ENCODE data around the gene SCN11A. TPM values are rescaled to one million over a fixed set of nuclear protein-coding genes. Genes with fewer than 3 reads are reported as not detected.

Gene SCN11A
- total and polyA plus RNA-seq, 4 donors = 0.06 to 0.18 (median 0.11) TPM

DNA sequence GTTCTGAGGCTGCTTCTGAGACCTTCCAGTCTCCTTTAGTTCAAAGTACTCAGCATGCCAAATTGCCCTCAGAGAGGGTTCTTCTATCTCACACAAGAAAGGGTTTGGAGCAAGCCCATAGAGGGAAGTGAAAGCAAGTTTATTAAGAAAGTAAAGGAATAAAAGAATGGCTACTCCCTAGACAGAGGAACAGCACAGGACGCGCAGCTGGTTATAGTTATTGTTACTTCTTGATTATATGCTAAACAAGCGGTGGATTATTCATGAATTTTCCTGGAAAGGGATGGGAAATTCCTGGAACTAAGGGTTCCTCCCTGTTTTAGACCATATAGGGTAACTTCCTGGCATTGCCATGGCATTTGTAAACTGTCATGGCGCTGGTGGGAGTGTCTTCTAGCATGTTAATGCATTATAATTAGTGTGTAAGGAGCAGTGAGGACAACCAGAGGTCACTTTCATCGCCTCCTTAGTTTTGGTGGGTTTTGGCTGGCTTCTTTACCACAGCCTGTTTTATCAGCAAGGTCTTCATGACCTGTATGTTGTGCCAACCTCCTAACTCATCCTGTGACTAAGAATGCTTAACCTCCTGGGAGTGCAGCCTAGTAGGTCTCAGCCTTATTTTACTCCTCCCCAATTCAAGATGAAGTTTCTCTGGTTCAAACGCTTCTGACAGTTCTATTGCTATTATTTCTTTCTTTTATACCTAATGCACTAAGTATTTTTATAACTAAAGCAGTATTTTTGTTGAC lies 26.3 kb downstream of the SCN11A start:
- Histone ChIP-seq H3K4me1 (ENCODE audit: control insufficient read depth in 4 of 4, insufficient read depth in 4 of 4, low read length in 3 of 4) (no peaks in the 10 kb centered on the region), H3K4me3 (ENCODE audit: low read depth in 1 of 3, low read length in 3 of 3) (no peak overlapping the region), H3K9ac (ENCODE audit: low read depth in 1 of 2, low read length in 2 of 2) (no peak overlapping the region), H3K9me3 (ENCODE audit: control insufficient read depth in 4 of 4, low read length in 3 of 4) (no peaks in the 10 kb centered on the region), H3K27me3 (ENCODE audit: control insufficient read depth in 4 of 4, insufficient read depth in 4 of 4, low read length in 3 of 4) (no peaks in the 10 kb centered on the region), H3K36me3 (ENCODE audit: control insufficient read depth in 4 of 4, insufficient read depth in 3 of 4, low read depth in 1 of 4, low read length in 3 of 4) (no peaks in the 10 kb centered on the region), H3K27ac (ENCODE audit: low read depth in 1 of 2, low read length in 2 of 2) (no peak overlapping the region)
- TF ChIP-seq GABPA (IDR thresholded peaks at IDR 0.05 in 1 of 2, conservative IDR thresholded peaks at IDR 0.05 in 1 of 2) (no peak), HNF4G (IDR thresholded peaks at IDR 0.05) (no peak), RXRA (IDR thresholded peaks at IDR 0.05) (no peak), YY1 (IDR thresholded peaks at IDR 0.05) (no peak), NR2F2 (IDR thresholded peaks at IDR 0.05) (no peak)
- TF ChIP-seq, protein P1, sequence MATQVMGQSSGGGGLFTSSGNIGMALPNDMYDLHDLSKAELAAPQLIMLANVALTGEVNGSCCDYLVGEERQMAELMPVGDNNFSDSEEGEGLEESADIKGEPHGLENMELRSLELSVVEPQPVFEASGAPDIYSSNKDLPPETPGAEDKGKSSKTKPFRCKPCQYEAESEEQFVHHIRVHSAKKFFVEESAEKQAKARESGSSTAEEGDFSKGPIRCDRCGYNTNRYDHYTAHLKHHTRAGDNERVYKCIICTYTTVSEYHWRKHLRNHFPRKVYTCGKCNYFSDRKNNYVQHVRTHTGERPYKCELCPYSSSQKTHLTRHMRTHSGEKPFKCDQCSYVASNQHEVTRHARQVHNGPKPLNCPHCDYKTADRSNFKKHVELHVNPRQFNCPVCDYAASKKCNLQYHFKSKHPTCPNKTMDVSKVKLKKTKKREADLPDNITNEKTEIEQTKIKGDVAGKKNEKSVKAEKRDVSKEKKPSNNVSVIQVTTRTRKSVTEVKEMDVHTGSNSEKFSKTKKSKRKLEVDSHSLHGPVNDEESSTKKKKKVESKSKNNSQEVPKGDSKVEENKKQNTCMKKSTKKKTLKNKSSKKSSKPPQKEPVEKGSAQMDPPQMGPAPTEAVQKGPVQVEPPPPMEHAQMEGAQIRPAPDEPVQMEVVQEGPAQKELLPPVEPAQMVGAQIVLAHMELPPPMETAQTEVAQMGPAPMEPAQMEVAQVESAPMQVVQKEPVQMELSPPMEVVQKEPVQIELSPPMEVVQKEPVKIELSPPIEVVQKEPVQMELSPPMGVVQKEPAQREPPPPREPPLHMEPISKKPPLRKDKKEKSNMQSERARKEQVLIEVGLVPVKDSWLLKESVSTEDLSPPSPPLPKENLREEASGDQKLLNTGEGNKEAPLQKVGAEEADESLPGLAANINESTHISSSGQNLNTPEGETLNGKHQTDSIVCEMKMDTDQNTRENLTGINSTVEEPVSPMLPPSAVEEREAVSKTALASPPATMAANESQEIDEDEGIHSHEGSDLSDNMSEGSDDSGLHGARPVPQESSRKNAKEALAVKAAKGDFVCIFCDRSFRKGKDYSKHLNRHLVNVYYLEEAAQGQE (IDR thresholded peaks at IDR 0.05) = no peak
- TF ChIP-seq, protein P2, sequence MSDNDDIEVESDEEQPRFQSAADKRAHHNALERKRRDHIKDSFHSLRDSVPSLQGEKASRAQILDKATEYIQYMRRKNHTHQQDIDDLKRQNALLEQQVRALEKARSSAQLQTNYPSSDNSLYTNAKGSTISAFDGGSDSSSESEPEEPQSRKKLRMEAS (IDR thresholded peaks at IDR 0.05) = no peak
- DNase-seq (ENCODE audit: low spot score) = no peak
- 86% methylated on average over 6 of the region's 6 CpGs for WGBS

DNA sequence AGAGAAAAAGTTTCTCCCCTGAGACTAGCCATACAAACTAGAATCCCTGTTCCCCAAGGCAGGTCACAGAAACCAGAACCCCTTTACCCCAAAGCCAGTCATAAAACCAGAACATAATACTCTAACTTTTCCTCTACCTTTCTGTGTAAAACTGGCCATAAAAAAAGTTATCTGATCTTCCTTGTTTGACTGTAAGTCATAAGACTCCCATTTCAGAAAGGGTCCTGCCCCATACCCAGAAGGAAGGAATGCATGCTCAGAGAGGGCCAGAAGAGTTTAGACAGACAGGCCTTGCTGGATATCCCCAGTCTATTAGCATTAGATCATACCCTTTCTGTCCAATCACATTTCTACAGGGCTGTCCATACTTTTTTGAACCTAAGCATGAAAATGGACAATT lies 27.2 kb downstream of the SCN11A start:
- H3K36me3 ChIP-seq (ENCODE audit: control insufficient read depth in 4 of 4, insufficient read depth in 3 of 4, low read depth in 1 of 4, low read length in 3 of 4) = no peaks in the 10 kb centered on the region
- no peak for TF ChIP-seq HNF4A (conservative IDR thresholded peaks at IDR 0.05)
- TF ChIP-seq FOXA2 (IDR thresholded peaks at IDR 0.05) = no peak
- TF ChIP-seq HNF4G (IDR thresholded peaks at IDR 0.05) = no peak
- TF ChIP-seq, protein P3, sequence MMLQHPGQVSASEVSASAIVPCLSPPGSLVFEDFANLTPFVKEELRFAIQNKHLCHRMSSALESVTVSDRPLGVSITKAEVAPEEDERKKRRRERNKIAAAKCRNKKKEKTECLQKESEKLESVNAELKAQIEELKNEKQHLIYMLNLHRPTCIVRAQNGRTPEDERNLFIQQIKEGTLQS (IDR thresholded peaks at IDR 0.05) = no peak
- TF ChIP-seq, protein P1 (IDR thresholded peaks at IDR 0.05) = no peak
- TF ChIP-seq, protein P4, sequence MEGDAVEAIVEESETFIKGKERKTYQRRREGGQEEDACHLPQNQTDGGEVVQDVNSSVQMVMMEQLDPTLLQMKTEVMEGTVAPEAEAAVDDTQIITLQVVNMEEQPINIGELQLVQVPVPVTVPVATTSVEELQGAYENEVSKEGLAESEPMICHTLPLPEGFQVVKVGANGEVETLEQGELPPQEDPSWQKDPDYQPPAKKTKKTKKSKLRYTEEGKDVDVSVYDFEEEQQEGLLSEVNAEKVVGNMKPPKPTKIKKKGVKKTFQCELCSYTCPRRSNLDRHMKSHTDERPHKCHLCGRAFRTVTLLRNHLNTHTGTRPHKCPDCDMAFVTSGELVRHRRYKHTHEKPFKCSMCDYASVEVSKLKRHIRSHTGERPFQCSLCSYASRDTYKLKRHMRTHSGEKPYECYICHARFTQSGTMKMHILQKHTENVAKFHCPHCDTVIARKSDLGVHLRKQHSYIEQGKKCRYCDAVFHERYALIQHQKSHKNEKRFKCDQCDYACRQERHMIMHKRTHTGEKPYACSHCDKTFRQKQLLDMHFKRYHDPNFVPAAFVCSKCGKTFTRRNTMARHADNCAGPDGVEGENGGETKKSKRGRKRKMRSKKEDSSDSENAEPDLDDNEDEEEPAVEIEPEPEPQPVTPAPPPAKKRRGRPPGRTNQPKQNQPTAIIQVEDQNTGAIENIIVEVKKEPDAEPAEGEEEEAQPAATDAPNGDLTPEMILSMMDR (IDR thresholded peaks at IDR 0.05; ENCODE audit: low read depth, low read length, missing input control) = no peak
- TF ChIP-seq, protein P2 (IDR thresholded peaks at IDR 0.05) = no peak
- TF ChIP-seq GABPA (IDR thresholded peaks at IDR 0.05 in 1 of 2, conservative IDR thresholded peaks at IDR 0.05 in 1 of 2) = no peak
- TF ChIP-seq, protein P5, sequence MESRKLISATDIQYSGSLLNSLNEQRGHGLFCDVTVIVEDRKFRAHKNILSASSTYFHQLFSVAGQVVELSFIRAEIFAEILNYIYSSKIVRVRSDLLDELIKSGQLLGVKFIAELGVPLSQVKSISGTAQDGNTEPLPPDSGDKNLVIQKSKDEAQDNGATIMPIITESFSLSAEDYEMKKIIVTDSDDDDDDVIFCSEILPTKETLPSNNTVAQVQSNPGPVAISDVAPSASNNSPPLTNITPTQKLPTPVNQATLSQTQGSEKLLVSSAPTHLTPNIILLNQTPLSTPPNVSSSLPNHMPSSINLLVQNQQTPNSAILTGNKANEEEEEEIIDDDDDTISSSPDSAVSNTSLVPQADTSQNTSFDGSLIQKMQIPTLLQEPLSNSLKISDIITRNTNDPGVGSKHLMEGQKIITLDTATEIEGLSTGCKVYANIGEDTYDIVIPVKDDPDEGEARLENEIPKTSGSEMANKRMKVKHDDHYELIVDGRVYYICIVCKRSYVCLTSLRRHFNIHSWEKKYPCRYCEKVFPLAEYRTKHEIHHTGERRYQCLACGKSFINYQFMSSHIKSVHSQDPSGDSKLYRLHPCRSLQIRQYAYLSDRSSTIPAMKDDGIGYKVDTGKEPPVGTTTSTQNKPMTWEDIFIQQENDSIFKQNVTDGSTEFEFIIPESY (IDR thresholded peaks at IDR 0.05) = no peak
- H3K9me3 ChIP-seq (ENCODE audit: control insufficient read depth in 4 of 4, low read length in 3 of 4) = no peaks in the 10 kb centered on the region
- no peak overlapping the region for H3K27ac ChIP-seq (ENCODE audit: low read depth in 1 of 2, low read length in 2 of 2)
- DNase-seq (ENCODE audit: low spot score) = no peak
- no peaks in the 10 kb centered on the region for H3K27me3 ChIP-seq (ENCODE audit: control insufficient read depth in 4 of 4, insufficient read depth in 4 of 4, low read length in 3 of 4)
- no peak overlapping the region for H3K9ac ChIP-seq (ENCODE audit: low read depth in 1 of 2, low read length in 2 of 2)
- no peaks in the 10 kb centered on the region for H3K4me1 ChIP-seq (ENCODE audit: control insufficient read depth in 4 of 4, insufficient read depth in 4 of 4, low read length in 3 of 4)
- no peak overlapping the region for H3K4me3 ChIP-seq (ENCODE audit: low read depth in 1 of 3, low read length in 3 of 3)

Measured in liver (tissue), 9 donors.